CD14-positive monocyte (primary cell): ENCODE data around the gene KANSL1L. TPM values are rescaled to one million over a fixed set of nuclear protein-coding genes. Genes with fewer than 3 reads are reported as not detected.

ENCODE experiments used
- DNase-seq, 3 donors: peaks; one replicate each; pipeline ENCODE4 v3.0.0-alpha.2; 2011 to 2022
- H2AFZ ChIP-seq: 2 replicates; pipeline ENCODE4 v1.6.0; 2012; ENCODE audit warnings: mild to moderate bottlenecking, low read depth, low read length, inconsistent platforms; ENCODE audit not compliant: insufficient read depth, poor library complexity, severe bottlenecking
- H3K27ac ChIP-seq, 2 donors: 1 replicate in 1 of 2; 2 replicates in 1 of 2; pipeline ENCODE4 v1.5.1; 2012 to 2013; ENCODE audit warnings: low read length in 2 of 2, control low read depth in 1 of 2, inconsistent platforms in 1 of 2, low read depth in 1 of 2, mild to moderate bottlenecking in 1 of 2
- H3K27me3 ChIP-seq, 2 donors: one replicate each; pipeline versions ENCODE4 v1.6.0 to v1.6.1; 2011 to 2013; ENCODE audit warnings: low read length in 2 of 2; ENCODE audit not compliant: control insufficient read depth in 2 of 2, insufficient read depth in 2 of 2
- H3K36me3 ChIP-seq, 2 donors: replicated peaks in 1 of 2; 1 replicate in 1 of 2; 2 replicates in 1 of 2; pipeline versions ENCODE4 v1.5.1 to v1.6.1; 2012 to 2013; ENCODE audit warnings: low read length in 2 of 2, control low read depth in 1 of 2, inconsistent platforms in 1 of 2, mild to moderate bottlenecking in 1 of 2; ENCODE audit not compliant: insufficient read depth in 2 of 2, control insufficient read depth in 1 of 2
- H3K4me1 ChIP-seq, 2 donors: 1 replicate in 1 of 2; 2 replicates in 1 of 2; pipeline versions ENCODE4 v1.5.1 to v1.6.1; 2012 to 2013; ENCODE audit warnings: low read length in 2 of 2, control low read depth in 1 of 2, inconsistent platforms in 1 of 2, mild to moderate bottlenecking in 1 of 2, moderate library complexity in 1 of 2; ENCODE audit not compliant: insufficient read depth in 2 of 2, control insufficient read depth in 1 of 2
- H3K4me2 ChIP-seq: replicated peaks from 2 replicates; pipeline ENCODE3; 2012; ENCODE audit warnings: low read length, moderate library complexity, mild to moderate bottlenecking; ENCODE audit not compliant: poor library complexity, severe bottlenecking; ENCODE audit errors: extremely low read depth
- H3K4me3 ChIP-seq, 3 experiments: fragments of 200-600 bp in 1 of 3; sonication (generic) in 1 of 3; replicated peaks in 1 of 3; 1 replicate in 2 of 3; 2 replicates in 1 of 3; pipeline ENCODE4 v1.5.1; 2011 to 2013; ENCODE audit warnings: low read length in 3 of 3, mild to moderate bottlenecking in 3 of 3, control low read depth in 2 of 3, low read depth in 2 of 3, inconsistent platforms in 1 of 3, moderate library complexity in 1 of 3
- H3K79me2 ChIP-seq: 2 replicates; pipeline ENCODE4 v1.6.0; 2012; ENCODE audit warnings: mild to moderate bottlenecking, control low read depth, inconsistent platforms, low read length, moderate library complexity; ENCODE audit not compliant: insufficient read depth
- H3K9ac ChIP-seq: 2 replicates; pipeline ENCODE4 v1.6.0; 2017; ENCODE audit warnings: low read length, mild to moderate bottlenecking; ENCODE audit not compliant: insufficient read depth, poor library complexity, severe bottlenecking
- H3K9me3 ChIP-seq, 2 donors: replicated peaks in 1 of 2; 1 replicate in 1 of 2; 2 replicates in 1 of 2; pipeline versions ENCODE4 v1.5.1 to v1.6.1; 2012 to 2013; ENCODE audit warnings: low read length in 2 of 2, control low read depth in 1 of 2; ENCODE audit not compliant: control insufficient read depth in 1 of 2, insufficient read depth in 1 of 2
- H4K20me1 ChIP-seq: 2 replicates; pipeline ENCODE4 v1.6.0; 2012; ENCODE audit warnings: mild to moderate bottlenecking, low read length, control low read depth, moderate library complexity; ENCODE audit not compliant: insufficient read depth
- H3K27ac Mint-ChIP-seq, 7 donors: one replicate each; pipeline ENCODE4 v1.8.0; 2020; ENCODE audit warnings: mild to moderate bottlenecking in 7 of 7, mixed read lengths in 7 of 7, moderate library complexity in 6 of 7, inconsistent platforms in 2 of 7
- H3K27me3 Mint-ChIP-seq, 3 donors: one replicate each; pipeline ENCODE4 v1.8.0; 2021 to 2022; ENCODE audit warnings: low read depth in 3 of 3, mild to moderate bottlenecking in 3 of 3, mixed read lengths in 3 of 3, moderate library complexity in 3 of 3, inconsistent platforms in 1 of 3
- H3K36me3 Mint-ChIP-seq, 2 donors: one replicate each; pipeline ENCODE4 v1.8.0; 2020; ENCODE audit warnings: mixed read lengths in 2 of 2, inconsistent platforms in 1 of 2, mild to moderate bottlenecking in 1 of 2
- H3K4me1 Mint-ChIP-seq: one replicate; pipeline ENCODE4 v1.8.0; 2020; ENCODE audit warnings: mild to moderate bottlenecking, mixed read lengths
- H3K4me3 Mint-ChIP-seq, 2 donors: one replicate each; pipeline ENCODE4 v1.8.0; 2020; ENCODE audit warnings: mild to moderate bottlenecking in 2 of 2, mixed read lengths in 2 of 2, moderate library complexity in 1 of 2
- H3K9me3 Mint-ChIP-seq, 7 donors: one replicate each; pipeline ENCODE4 v1.8.0; 2020 to 2022; ENCODE audit warnings: mixed read lengths in 7 of 7, mild to moderate bottlenecking in 6 of 7, moderate library complexity in 6 of 7, inconsistent platforms in 2 of 7
- CTCF ChIP-seq: fragments of 200-600 bp; IDR thresholded peaks from one replicate; pipeline ENCODE4 v1.8.0; 2022; ENCODE audit warnings: antibody characterized with exemption, mild to moderate bottlenecking
- WGBS: methylation state at CpG from one replicate; pipeline ENCODE4 v1.1.5; 2013; ENCODE audit warnings: missing lambda C conversion rate; ENCODE audit not compliant: insufficient coverage; 5-methylcytosine and 5-hydroxymethylcytosine counted together
- intact Hi-C, 2 donors: fragments of 100-400 bp; cut with micrococcal nuclease; formaldehyde crosslinking; loops; one replicate each; pipeline versions ENCODE4 v1.15.0 to v1.15.1; 2023
- polyA plus RNA-seq, 3 donors: library from polyadenylated mRNA; depleted of rRNA in 1 of 3; unstranded in 2 of 3; stranded (reverse) in 1 of 3; fragments of 300-500 nt in 2 of 3; fragments of >200 nt in 1 of 3; fragmentation: Illumina TruSeq in 2 of 3; gene quantifications; 1 replicate in 2 of 3; 2 replicates in 1 of 3; pipeline ENCODE4 v1.2.3, GENCODE V29; 2012 to 2021

The KANSL1L gene
- polyA plus RNA-seq, 3 donors = 1.00 to 11.6 (median 1.3) TPM

GRCh38 chr2:210170446-210171303 is 534 bp downstream of the KANSL1L start:
- peaks cover 6 to 16% (median 8%) of the 10 kb centered on the region in 3 donors for H3K27me3 Mint-ChIP-seq
- H3K36me3 Mint-ChIP-seq = no peaks in the 10 kb centered on the region
- Histone ChIP-seq H3K27me3 (peaks cover 6 to 8% of the 10 kb centered on the region in 2 donors), H4K20me1 (peaks cover 4% of the 10 kb centered on the region), H3K79me2 (peaks cover 48% of the 10 kb centered on the region), H3K4me1 (peaks cover 9 to 25% of the 10 kb centered on the region in 2 donors), H3K9me3 (no peaks in the 10 kb centered on the region), H3K9ac (peak overlapping the region; percentile 97), H2AFZ (peak overlapping the region; percentile 71), H3K27ac (peak overlapping the region; percentile 97 to 99), H3K4me3 (peak overlapping the region; percentile 96 to 98 (median 97)), H3K4me2 (peak overlapping the region; percentile 97), H3K36me3 (no peaks in the 10 kb centered on the region)
- intact Hi-C loops = loop anchor here (2.0 to 5.0 kb wide), 2 partner anchors 168 kb away; partner anchors contain the start of gene RPE (in 2 of the 2)
- H3K9me3 Mint-ChIP-seq = peaks cover 0 to 2% (median 0%) of the 10 kb centered on the region in 7 donors
- peak overlapping the region; percentile 97 to 99 for H3K4me3 Mint-ChIP-seq
- no peak for TF ChIP-seq CTCF
- WGBS = 0% methylated on average over 42 of the region's 64 CpGs
- peak overlapping the region; percentile 99 to 100 (median 100) for H3K27ac Mint-ChIP-seq
- H3K4me1 Mint-ChIP-seq = peaks cover 22% of the 10 kb centered on the region
- peak; percentile 93 to 97 (median 96) for DNase-seq

GRCh38 chr2:210170196-210170445 is 1.1 kb downstream of the KANSL1L start:
- peaks cover 0 to 2% (median 0%) of the 10 kb centered on the region in 7 donors for H3K9me3 Mint-ChIP-seq
- Histone ChIP-seq H3K9ac (peak overlapping the region; percentile 97), H3K27ac (peak overlapping the region; percentile 97 to 99), H4K20me1 (peaks cover 5% of the 10 kb centered on the region), H3K36me3 (no peaks in the 10 kb centered on the region), H3K4me3 (peak overlapping the region; percentile 96 to 98 (median 97)), H3K27me3 (peaks cover 6 to 8% of the 10 kb centered on the region in 2 donors), H3K79me2 (peaks cover 53% of the 10 kb centered on the region), H3K4me1 (peaks cover 9 to 25% of the 10 kb centered on the region in 2 donors), H2AFZ (peak overlapping the region; percentile 71), H3K4me2 (peak overlapping the region; percentile 97), H3K9me3 (no peaks in the 10 kb centered on the region)
- H3K36me3 Mint-ChIP-seq = peaks cover under 1% of the 10 kb centered on the region in 2 donors
- peaks cover 22% of the 10 kb centered on the region for H3K4me1 Mint-ChIP-seq
- intact Hi-C loops = loop anchor here (2.0 to 5.0 kb wide), 2 partner anchors 167 to 168 kb away; partner anchors contain the start of gene RPE (in 2 of the 2)
- peak overlapping the region; percentile 97 to 99 for H3K4me3 Mint-ChIP-seq
- TF ChIP-seq CTCF = no peak
- H3K27me3 Mint-ChIP-seq = peaks cover 6 to 16% (median 8%) of the 10 kb centered on the region in 3 donors
- peak overlapping the region; percentile 99 to 100 (median 100) for H3K27ac Mint-ChIP-seq
- WGBS = 0% methylated on average over 3 of the region's 6 CpGs
- DNase-seq = no peak
